Transverse colon (tissue), 4 donors: Measurements from ENCODE around the gene VPS13A. TPM values are rescaled to one million over a fixed set of nuclear protein-coding genes. Genes with fewer than 3 reads are reported as not detected.

Source experiments
- DNase-seq: peaks from one replicate; pipeline ENCODE4 v3.0.0-alpha.2; 2019
- H3K27ac ChIP-seq, 4 donors: fragments of 200-600 bp; sonication (generic); 2 replicates each; pipeline ENCODE4 v1.5.1; 2016 to 2018; ENCODE audit warnings: inconsistent platforms in 4 of 4
- H3K27me3 ChIP-seq: fragments of 200-600 bp; sonication (generic); 2 replicates; pipeline ENCODE4 v1.5.1; 2017; ENCODE audit warnings: inconsistent platforms
- H3K36me3 ChIP-seq, 4 donors: fragments of 200-600 bp; sonication (generic); 2 replicates each; pipeline ENCODE4 v1.5.1; 2017 to 2019; ENCODE audit warnings: inconsistent platforms in 4 of 4
- H3K4me1 ChIP-seq, 4 donors: fragments of 200-600 bp; sonication (generic); 2 replicates each; pipeline ENCODE4 v1.5.1; 2017 to 2020; ENCODE audit warnings: inconsistent platforms in 4 of 4
- H3K4me3 ChIP-seq, 4 donors: fragments of 200-600 bp; sonication (generic); 1 replicate in 1 of 4; 2 replicates in 3 of 4; pipeline versions ENCODE4 v1.5.1 to v1.6.1; 2017 to 2019; ENCODE audit warnings: inconsistent platforms in 4 of 4
- H3K9me3 ChIP-seq, 2 donors: fragments of 200-600 bp; sonication (generic); 2 replicates each; pipeline ENCODE4 v1.5.1; 2017 to 2019; ENCODE audit warnings: inconsistent platforms in 2 of 2
- CTCF ChIP-seq, 5 experiments: fragments of 200-600 bp in 3 of 5; fragments of 450-650 bp in 2 of 5; sonication (generic) in 3 of 5; IDR thresholded peaks; 1 replicate in 2 of 5; 2 replicates in 3 of 5; pipeline ENCODE4 v1.5.1; 2016 to 2017; ENCODE audit warnings: antibody characterized with exemption in 5 of 5, inconsistent platforms in 3 of 5, mild to moderate bottlenecking in 2 of 5, moderate library complexity in 1 of 5
- EP300 ChIP-seq: sonication (generic); formaldehyde crosslinking; IDR thresholded peaks from one replicate; pipeline ENCODE4 v1.6.1; 2017; ENCODE audit warnings: antibody characterized with exemption, low read depth
- POLR2A ChIP-seq: fragments of 450-650 bp; IDR thresholded peaks from one replicate; pipeline ENCODE4 v1.6.1; 2016; ENCODE audit warnings: antibody characterized with exemption, mild to moderate bottlenecking, moderate library complexity
- POLR2AphosphoS5 ChIP-seq, 3 donors: sonication (generic); formaldehyde crosslinking; IDR thresholded peaks; one replicate each; pipeline ENCODE4 v1.6.1; 2016; ENCODE audit warnings: antibody characterized with exemption in 3 of 3
- WGBS, 2 donors: methylation state at CpG; one replicate each; pipeline ENCODE4 v1.1.5; 2018; ENCODE audit warnings: low coverage in 1 of 2; 5-methylcytosine and 5-hydroxymethylcytosine counted together
- in situ Hi-C, 4 donors: fragments of 200-750 bp; cut with MboI; loops; one replicate each; pipeline versions ENCODE4 v1.15.0 to v1.15.1; 2017; ENCODE audit warnings: low sequenced_read_pairs in 3 of 4, low pct_ligation_motif_present in 1 of 4, low pct_unique_long_range_greater_than_20kb in 1 of 4
- intact Hi-C: fragments of 100-400 bp; cut with DNase I; formaldehyde crosslinking; loops from one replicate; pipeline ENCODE4 v1.15.1; 2023; ENCODE audit warnings: low total_unique reads
- total RNA-seq, 4 donors: library from RNA; depleted of rRNA; stranded (reverse); fragments of >200 nt; gene quantifications; one replicate each; pipeline ENCODE4 v1.1.0, GENCODE V29; 2016

VPS13A gene
- total RNA-seq, 4 donors from 2014 or later = 88.8 to 148 (median 115) TPM

- WGBS, 2 donors = 61 to 84% methylated on average over 5 of the region's 5 CpGs
- in situ Hi-C loops (no loop called here), intact Hi-C loops (no loop called here)
- Histone ChIP-seq H3K9me3 (no peaks in the 10 kb centered on the region), H3K4me3 (no peak overlapping the region), H3K4me1 (no peaks in the 10 kb centered on the region), H3K27me3 (no peaks in the 10 kb centered on the region), H3K27ac (no peak overlapping the region), H3K36me3 (peaks cover 0 to 27% (median 7%) of the 10 kb centered on the region in 4 donors)
- no peak for DNase-seq
- no peak for TF ChIP-seq POLR2AphosphoS5 (IDR thresholded peaks at IDR 0.05)
- TF ChIP-seq EP300 = no peak
- no peak for TF ChIP-seq POLR2A
- no peak for TF ChIP-seq CTCF (IDR thresholded peaks at IDR 0.05)
Observed at GRCh38 chr9:77224746-77225312, 47.5 kb downstream of the VPS13A start.

- no peak for TF ChIP-seq EP300
- TF ChIP-seq CTCF (IDR thresholded peaks at IDR 0.05) = no peak
- TF ChIP-seq POLR2A = no peak
- TF ChIP-seq POLR2AphosphoS5 (IDR thresholded peaks at IDR 0.05) = no peak
- in situ Hi-C loops = no loop called here
- intact Hi-C loops = no loop called here
Observed at GRCh38 chr9:77236693-77237092, 59.4 kb downstream of the VPS13A start.

GRCh38 chr9:77237896-77238295 is 60.6 kb downstream of the VPS13A start:
- in situ Hi-C loops = no loop called here
- 96 to 100% methylated on average over 2 of the region's 2 CpGs for WGBS, 2 donors

More at GRCh38 chr9:77236693-77237092, 59.4 kb downstream of the VPS13A start:
- no peaks in the 10 kb centered on the region for H3K27me3 ChIP-seq
- no peak for DNase-seq
- no peak overlapping the region for H3K4me3 ChIP-seq
- no peaks in the 10 kb centered on the region for H3K9me3 ChIP-seq
- no peaks in the 10 kb centered on the region for H3K4me1 ChIP-seq
- no peak overlapping the region for H3K27ac ChIP-seq
- peaks cover 0 to 15% (median 5%) of the 10 kb centered on the region in 4 donors for H3K36me3 ChIP-seq
- WGBS, 2 donors = 87 to 100% methylated on average over 4 to 5 of the region's 5 CpGs

GRCh38 chr9:77251050-77251449 is 73.7 kb downstream of the VPS13A start:
- in situ Hi-C loops = no loop called here

More at GRCh38 chr9:77237896-77238295, 60.6 kb downstream of the VPS13A start:
- Histone ChIP-seq H3K27me3 (no peaks in the 10 kb centered on the region), H3K27ac (no peak overlapping the region), H3K4me3 (no peak overlapping the region), H3K9me3 (no peaks in the 10 kb centered on the region), H3K36me3 (peaks cover 0 to 14% (median 7%) of the 10 kb centered on the region in 4 donors), H3K4me1 (no peaks in the 10 kb centered on the region)
- DNase-seq = no peak
- TF ChIP-seq CTCF (IDR thresholded peaks at IDR 0.05) = no peak
- no peak for TF ChIP-seq POLR2A
- no peak for TF ChIP-seq POLR2AphosphoS5 (IDR thresholded peaks at IDR 0.05)
- TF ChIP-seq EP300 = no peak
- intact Hi-C loops = no loop called here

More at GRCh38 chr9:77251050-77251449, 73.7 kb downstream of the VPS13A start:
- TF ChIP-seq EP300 = no peak
- TF ChIP-seq CTCF (IDR thresholded peaks at IDR 0.05) = no peak
- TF ChIP-seq POLR2AphosphoS5 (IDR thresholded peaks at IDR 0.05) = no peak
- TF ChIP-seq POLR2A = no peak
- Histone ChIP-seq H3K9me3 (no peaks in the 10 kb centered on the region), H3K36me3 (peaks cover 0 to 11% (median 0%) of the 10 kb centered on the region in 4 donors), H3K27ac (no peak overlapping the region), H3K4me3 (no peak overlapping the region), H3K4me1 (no peaks in the 10 kb centered on the region), H3K27me3 (no peaks in the 10 kb centered on the region)
- intact Hi-C loops = no loop called here
- DNase-seq = no peak
- 87 to 100% methylated on average over 1 of the region's 1 CpG for WGBS, 2 donors
